Ectodermal cell (in vitro differentiated cells): Measurements from ENCODE around the gene NXNL2. TPM values are rescaled to one million over a fixed set of nuclear protein-coding genes. Genes with fewer than 3 reads are reported as not detected.
A peak's percentile ranks its signal among the peaks of the same experiment; 100 is the strongest.

Experiments used
- H3K27ac ChIP-seq: 2 replicates; pipeline ENCODE4 v1.7.0; 2013; ENCODE audit warnings: mild to moderate bottlenecking, low read depth, low read length; ENCODE audit not compliant: insufficient read depth, poor library complexity, severe bottlenecking
- H3K27me3 ChIP-seq: 2 replicates; pipeline ENCODE4 v1.7.0; 2013; ENCODE audit warnings: mild to moderate bottlenecking, low read length; ENCODE audit not compliant: insufficient read depth, control insufficient read depth, poor library complexity, severe bottlenecking
- H3K36me3 ChIP-seq: one replicate; pipeline ENCODE4 v1.7.0; 2013; ENCODE audit warnings: low read length; ENCODE audit not compliant: control insufficient read depth, insufficient read depth
- H3K4me1 ChIP-seq: one replicate; pipeline ENCODE4 v1.7.0; 2013; ENCODE audit warnings: low read length; ENCODE audit not compliant: control insufficient read depth, insufficient read depth
- H3K4me3 ChIP-seq: 2 replicates; pipeline ENCODE4 v1.7.0; 2013; ENCODE audit warnings: low read depth, low read length, control low read depth; ENCODE audit not compliant: insufficient read depth
- H3K9me3 ChIP-seq: 2 replicates; pipeline ENCODE4 v1.7.0; 2013; ENCODE audit warnings: mild to moderate bottlenecking, low read length, moderate library complexity; ENCODE audit not compliant: control insufficient read depth
- WGBS, 2 experiments: methylation state at CpG; one replicate each; pipeline ENCODE4 v1.1.7; 2013; ENCODE audit warnings: missing lambda C conversion rate in 2 of 2; 5-methylcytosine and 5-hydroxymethylcytosine counted together
- polyA plus RNA-seq, 4 experiments: library from polyadenylated mRNA; stranded (reverse); fragments of 50-300 nt; gene quantifications; one replicate each; pipeline ENCODE4 v1.2.3, GENCODE V29; 2013

Gene NXNL2
- polyA plus RNA-seq (2013, experiment 1 of 4): 0.46 TPM
- 0.34 TPM for polyA plus RNA-seq (2013, experiment 2 of 4)
- not detected for polyA plus RNA-seq (2013, experiment 3 of 4)
- 0.53 TPM for polyA plus RNA-seq (2013, experiment 4 of 4)

DNA sequence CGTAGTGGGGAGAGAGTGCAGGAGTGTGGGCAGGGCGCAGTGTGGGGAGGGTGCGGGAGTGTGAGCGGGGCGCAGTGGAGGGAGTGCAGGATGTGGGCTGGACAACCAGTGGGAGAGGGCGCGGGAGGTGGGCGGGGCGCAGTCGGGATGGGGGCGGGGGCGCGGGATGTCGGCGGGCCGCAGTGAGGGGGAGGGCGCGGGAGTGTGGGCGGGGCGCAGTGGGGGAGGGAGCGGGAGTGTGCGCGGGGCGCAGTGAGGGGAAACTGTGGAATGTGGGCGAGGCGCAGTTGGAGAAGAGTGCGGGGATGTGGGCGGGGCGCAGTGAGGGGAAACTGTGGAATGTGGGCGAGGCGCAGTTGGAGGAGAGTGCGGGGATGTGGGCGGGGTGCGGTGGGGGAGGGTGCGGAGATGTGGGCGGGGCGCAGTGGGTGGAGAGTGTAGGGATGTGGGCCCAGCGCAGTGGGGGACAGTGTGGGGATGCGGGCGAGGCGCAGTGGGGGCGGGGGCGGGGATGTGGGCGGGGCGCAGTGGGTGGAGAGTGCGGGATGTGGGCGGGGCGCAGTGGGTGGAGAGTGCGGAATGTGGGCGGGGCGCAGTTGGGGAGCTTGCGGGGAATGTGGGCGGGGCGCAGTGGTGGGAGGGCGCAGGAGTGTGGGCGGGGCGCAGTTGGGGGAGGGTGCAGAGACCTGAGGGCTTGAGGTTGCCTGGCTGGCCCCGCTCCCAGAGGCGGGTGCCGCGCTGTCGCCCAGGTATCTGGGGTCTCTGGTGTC lies at the start of gene NXNL2:
Gene NXNL2, plus strand, starts transcription at position 723 of the 770 bp plus-strand sequence. CDS start 257 bp downstream, outside the sequence.
- H3K36me3 ChIP-seq: no peaks in the 10 kb centered on the region
- H3K27me3 ChIP-seq: peaks cover 54% of the 10 kb centered on the region
- H3K27ac ChIP-seq: no peak within 1 kb of the TSS
- no peaks in the 10 kb centered on the region for H3K9me3 ChIP-seq
- 2% methylated on average over 61 to 62 of the region's 62 CpGs for WGBS, 2 experiments
- H3K4me3 ChIP-seq: peak within 1 kb of the TSS; percentile 50
- peaks cover 16% of the 10 kb centered on the region for H3K4me1 ChIP-seq

DNA sequence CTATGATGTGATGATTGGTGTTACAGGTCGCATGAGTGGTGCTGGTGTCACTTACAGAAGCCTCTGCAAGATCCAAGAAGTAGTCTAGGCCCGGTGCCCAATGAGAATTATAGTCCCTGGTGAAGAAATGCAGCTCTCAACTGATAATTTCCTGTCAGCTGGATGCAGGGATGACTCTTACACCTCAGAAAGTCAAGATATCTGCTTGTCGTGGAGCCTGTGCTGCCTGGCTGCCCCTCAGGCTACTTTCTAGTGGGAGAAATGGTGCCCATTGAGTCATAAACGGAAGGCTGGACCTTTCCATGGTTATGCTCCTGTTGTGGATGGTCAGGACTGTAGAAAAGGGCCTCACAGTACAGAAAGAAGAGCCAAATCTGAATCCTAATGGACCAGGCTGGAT lies 46.8 kb upstream of the NXNL2 start:
- H3K4me3 ChIP-seq: no peak overlapping the region
- no peaks in the 10 kb centered on the region for H3K9me3 ChIP-seq
- 90 to 94% methylated on average over 4 of the region's 4 CpGs for WGBS, 2 experiments
- H3K36me3 ChIP-seq: no peaks in the 10 kb centered on the region
- H3K27ac ChIP-seq: no peak overlapping the region
- no peaks in the 10 kb centered on the region for H3K27me3 ChIP-seq
- H3K4me1 ChIP-seq: no peaks in the 10 kb centered on the region

DNA sequence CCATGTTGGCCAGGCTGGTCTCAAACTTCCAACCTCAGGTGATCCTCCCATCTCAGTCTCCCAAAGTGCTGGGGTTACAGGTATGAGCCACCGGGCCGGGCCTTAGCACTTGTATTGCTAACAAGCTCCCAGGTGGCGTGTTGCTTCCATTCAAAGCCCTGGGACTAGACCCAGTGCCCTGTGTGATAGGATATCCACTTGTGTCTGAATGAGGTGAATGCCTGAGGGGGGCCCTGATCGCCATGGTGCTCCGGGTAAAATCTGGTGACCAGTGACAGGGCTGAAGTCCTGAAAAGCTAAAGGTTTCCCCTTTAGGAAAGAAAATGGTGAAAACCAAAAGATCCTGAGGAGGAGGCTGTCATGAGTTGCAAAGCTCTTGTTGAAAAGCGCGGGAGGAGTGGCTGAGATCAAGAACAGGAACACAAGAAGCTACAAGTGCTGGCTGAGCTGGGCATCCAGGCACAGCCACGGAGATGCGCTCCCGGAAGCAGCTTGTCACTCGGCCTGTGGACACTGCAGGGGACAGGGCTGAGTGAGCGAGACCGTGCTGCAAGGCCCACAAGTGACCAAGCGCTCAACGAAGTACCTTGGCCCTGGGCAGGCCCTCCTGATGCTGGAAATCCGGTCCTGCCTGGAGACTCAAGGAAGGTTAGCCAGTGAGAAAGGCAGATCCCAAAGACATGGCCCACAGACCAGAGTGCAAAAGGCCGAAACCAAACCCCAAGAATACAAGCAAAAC lies 39.8 kb upstream of the NXNL2 start:
- WGBS, 2 experiments: 90% methylated on average over 17 of the region's 17 CpGs
- Histone ChIP-seq H3K27me3 (no peaks in the 10 kb centered on the region), H3K36me3 (no peaks in the 10 kb centered on the region), H3K4me1 (no peaks in the 10 kb centered on the region), H3K9me3 (no peaks in the 10 kb centered on the region), H3K27ac (no peak overlapping the region), H3K4me3 (no peak overlapping the region)

DNA sequence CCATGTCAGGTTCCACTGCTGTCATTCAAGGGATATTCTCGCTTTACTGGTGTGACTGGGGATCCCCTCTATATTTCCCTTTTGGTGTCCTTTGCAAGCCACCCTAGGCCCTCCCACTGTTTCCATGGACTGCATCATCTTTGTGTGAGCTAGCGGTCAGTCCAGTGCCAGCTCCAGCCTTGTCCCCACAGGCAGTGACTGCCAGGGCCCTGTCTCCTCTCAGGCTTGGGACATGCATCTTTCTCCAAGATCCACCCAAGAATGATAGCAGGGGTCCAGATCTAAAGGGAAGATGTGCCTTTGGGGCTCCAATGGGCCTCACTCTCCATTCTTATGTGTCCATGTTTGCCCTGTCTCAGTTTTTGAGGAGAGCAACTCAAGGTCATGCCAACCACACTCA lies 37.8 kb upstream of the NXNL2 start:
- H3K4me1 ChIP-seq: no peaks in the 10 kb centered on the region
- H3K4me3 ChIP-seq: no peak overlapping the region
- WGBS, 2 experiments: 95 to 96% methylated on average over 2 of the region's 2 CpGs
- no peaks in the 10 kb centered on the region for H3K9me3 ChIP-seq
- no peaks in the 10 kb centered on the region for H3K27me3 ChIP-seq
- H3K36me3 ChIP-seq: no peaks in the 10 kb centered on the region
- no peak overlapping the region for H3K27ac ChIP-seq

DNA sequence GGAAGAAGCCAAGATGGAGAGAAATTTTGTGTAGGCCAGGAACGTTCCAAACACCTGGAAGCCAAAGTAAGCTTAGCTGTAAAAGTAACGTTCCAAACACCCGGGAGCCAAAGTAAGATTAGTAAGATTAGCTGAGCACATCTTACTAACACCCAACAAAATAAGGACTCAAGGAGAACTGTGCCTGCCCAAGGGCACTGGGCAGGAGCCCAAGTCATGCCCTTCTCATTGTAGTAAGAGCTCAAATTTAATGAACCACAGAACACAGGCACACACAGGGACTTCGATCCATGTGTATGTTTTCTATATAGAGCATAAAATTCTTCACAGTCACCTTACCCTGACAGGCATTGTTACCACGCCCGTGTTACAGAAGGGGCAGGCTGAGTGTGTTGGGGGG lies 36.1 kb upstream of the NXNL2 start:
- WGBS, 2 experiments: 92 to 97% methylated on average over 5 to 6 of the region's 6 CpGs
- Histone ChIP-seq H3K27me3 (no peaks in the 10 kb centered on the region), H3K4me1 (no peaks in the 10 kb centered on the region), H3K27ac (no peak overlapping the region), H3K9me3 (no peaks in the 10 kb centered on the region), H3K4me3 (no peak overlapping the region), H3K36me3 (no peaks in the 10 kb centered on the region)

DNA sequence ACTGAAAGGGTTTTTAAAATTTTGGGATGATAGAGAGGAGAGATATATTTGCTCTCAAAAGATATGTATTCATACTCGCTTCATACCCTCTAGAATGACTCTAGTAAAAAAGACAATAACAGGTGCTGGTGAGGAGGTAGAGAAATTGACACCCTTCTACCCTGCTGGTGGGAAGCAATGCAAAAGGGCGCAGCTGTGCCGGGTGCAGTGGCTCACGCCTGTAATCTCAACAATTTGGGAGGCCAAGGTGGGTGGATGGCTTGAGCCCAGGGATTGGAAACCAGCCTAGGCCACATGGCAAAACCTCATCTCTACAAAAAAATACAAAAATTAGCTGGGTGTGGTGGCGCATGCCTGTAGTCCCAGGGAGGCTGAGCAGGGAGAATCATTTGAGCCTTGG lies 33.9 kb upstream of the NXNL2 start:
- Histone ChIP-seq H3K27me3 (no peaks in the 10 kb centered on the region), H3K27ac (no peak overlapping the region), H3K4me3 (no peak overlapping the region), H3K9me3 (no peaks in the 10 kb centered on the region), H3K4me1 (no peaks in the 10 kb centered on the region), H3K36me3 (no peaks in the 10 kb centered on the region)
- 90 to 93% methylated on average over 4 to 5 of the region's 5 CpGs for WGBS, 2 experiments

DNA sequence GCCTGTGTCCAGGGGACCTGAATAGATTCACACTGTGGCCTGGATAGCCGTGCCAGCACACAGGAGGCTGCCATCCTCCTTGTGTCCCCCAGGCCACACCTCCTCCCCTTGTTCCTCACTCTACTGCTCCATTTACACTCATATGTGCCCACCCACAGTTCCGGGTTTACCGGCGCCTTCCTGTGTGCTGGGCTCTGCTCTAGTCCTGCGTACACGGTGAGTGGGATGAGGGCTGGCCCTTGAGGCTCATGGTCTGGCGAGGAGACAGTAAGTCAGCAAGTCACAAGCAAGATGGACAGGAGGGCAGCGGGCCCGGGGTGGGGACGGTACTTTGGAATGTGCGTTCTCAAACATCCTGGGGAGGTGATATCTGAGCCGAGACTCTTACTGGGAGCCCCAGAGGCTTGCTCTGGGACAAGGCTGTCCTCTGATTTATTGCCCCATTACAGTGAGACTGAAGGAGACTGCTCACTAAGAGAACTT lies 32.4 kb upstream of the NXNL2 start:
- H3K4me3 ChIP-seq: no peak overlapping the region
- H3K9me3 ChIP-seq: no peaks in the 10 kb centered on the region
- no peaks in the 10 kb centered on the region for H3K36me3 ChIP-seq
- no peaks in the 10 kb centered on the region for H3K4me1 ChIP-seq
- no peaks in the 10 kb centered on the region for H3K27me3 ChIP-seq
- WGBS, 2 experiments: 77% methylated on average over 12 of the region's 12 CpGs
- H3K27ac ChIP-seq: no peak overlapping the region

DNA sequence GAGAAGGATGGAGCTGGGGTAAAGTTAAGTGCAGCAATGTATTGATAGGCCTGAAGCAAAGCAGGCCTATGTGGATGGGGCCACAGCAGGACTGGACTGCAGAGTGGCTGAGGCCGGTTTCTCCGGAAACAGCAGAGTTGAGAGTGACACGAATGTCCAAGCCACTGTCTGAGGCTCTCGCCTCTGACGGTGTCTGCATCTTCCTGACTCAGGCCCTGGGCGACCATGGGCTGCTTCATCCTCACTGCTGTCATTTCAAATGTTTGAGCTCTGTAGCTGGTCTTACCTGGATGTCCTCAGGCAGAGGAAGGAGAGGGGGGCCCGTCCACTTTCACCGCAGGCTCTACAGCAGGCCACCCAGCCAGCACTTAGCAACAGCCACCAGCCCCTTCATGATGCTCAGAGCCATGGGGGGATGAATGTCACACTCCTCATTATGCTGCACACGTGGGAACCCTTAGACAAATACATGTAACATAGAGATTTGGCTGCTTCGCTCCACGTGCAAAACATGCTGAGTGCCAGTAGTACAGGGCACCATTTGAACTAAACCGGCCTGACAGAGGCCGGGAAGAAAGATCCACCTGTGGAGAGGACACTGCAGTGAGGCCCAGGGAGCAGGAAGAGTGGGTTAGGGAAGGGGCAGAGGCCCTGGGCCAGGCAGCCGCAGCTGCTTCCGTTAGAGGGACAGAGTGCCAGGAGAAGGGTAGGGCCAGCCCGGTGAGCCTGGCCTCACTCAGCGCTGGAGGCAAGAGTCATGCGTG lies 31.7 kb upstream of the NXNL2 start:
- H3K36me3 ChIP-seq: no peaks in the 10 kb centered on the region
- no peak overlapping the region for H3K4me3 ChIP-seq
- WGBS, 2 experiments: 90 to 92% methylated on average over 18 of the region's 18 CpGs
- H3K27me3 ChIP-seq: no peaks in the 10 kb centered on the region
- no peak overlapping the region for H3K27ac ChIP-seq
- H3K9me3 ChIP-seq: no peaks in the 10 kb centered on the region
- H3K4me1 ChIP-seq: no peaks in the 10 kb centered on the region

DNA sequence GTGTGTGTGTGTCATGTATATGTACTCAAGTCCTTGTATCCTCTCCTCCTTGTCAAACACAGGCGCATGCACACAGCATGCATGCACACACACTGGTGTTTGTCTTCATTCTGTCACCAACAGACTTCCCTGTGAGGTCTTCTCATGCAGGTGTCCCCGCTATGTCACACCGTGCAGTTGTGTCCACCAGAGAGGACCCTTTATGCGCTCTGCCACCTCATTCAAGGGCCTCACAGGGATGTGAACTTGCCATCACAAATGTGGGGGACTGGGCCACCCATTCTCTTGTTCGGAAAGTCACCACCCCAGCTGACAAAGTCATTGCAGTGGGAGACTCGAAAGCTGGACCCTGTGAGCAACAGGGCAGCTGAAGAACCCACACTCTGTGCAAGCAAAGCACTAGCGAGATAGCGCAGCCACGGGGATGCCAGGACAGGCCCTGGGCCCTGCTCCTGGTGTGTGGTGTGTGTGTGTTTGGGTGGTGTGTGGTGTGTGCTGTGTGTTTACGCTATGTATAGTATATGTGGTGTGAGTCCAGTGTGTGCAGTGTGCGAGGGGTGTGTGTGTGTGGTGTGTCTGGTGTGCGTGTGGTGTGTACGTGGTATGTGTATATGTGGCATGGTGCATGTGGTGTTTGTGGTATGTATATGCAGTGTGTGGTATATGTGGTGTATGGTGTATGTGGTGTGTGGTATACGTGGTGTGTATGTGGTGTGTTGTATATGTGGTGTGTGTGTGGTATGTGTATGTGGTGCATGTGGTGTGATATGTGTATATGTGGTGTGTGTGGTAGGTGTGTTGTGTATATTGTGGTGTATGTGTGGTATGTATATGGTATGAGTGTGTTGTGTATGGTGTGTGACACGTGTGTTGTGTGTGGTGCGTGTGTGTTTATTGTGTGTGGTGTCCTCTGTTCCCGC lies 30.9 kb upstream of the NXNL2 start:
- no peaks in the 10 kb centered on the region for H3K36me3 ChIP-seq
- H3K4me3 ChIP-seq: no peak overlapping the region
- H3K27me3 ChIP-seq: no peaks in the 10 kb centered on the region
- H3K27ac ChIP-seq: no peak overlapping the region
- H3K9me3 ChIP-seq: no peaks in the 10 kb centered on the region
- WGBS, 2 experiments: 93 to 96% methylated on average over 17 of the region's 17 CpGs
- no peaks in the 10 kb centered on the region for H3K4me1 ChIP-seq
